ENCODE results near the gene MARCHF3.

- TF ChIP-seq POLR2A (IDR thresholded peaks at IDR 0.05) (no peak), CTCF (IDR thresholded peaks at IDR 0.05) (no peak)
Measured at GRCh38 chr5:126954981-126955380, 75.4 kb downstream of the MARCHF3 start.
